Skeletal muscle cell (primary cell): Measurements from ENCODE around the gene CDK14.

Experiments used
- DNase-seq: peaks from one replicate; pipeline ENCODE4 v3.0.0-alpha.2; 2010; ENCODE audit warnings: low read depth
- H3K4me3 ChIP-seq: 2 replicates; pipeline ENCODE4 v1.5.1; 2011; ENCODE audit warnings: low read depth, mild to moderate bottlenecking, control low read depth, low read length, moderate library complexity

CDK14 gene

DNA sequence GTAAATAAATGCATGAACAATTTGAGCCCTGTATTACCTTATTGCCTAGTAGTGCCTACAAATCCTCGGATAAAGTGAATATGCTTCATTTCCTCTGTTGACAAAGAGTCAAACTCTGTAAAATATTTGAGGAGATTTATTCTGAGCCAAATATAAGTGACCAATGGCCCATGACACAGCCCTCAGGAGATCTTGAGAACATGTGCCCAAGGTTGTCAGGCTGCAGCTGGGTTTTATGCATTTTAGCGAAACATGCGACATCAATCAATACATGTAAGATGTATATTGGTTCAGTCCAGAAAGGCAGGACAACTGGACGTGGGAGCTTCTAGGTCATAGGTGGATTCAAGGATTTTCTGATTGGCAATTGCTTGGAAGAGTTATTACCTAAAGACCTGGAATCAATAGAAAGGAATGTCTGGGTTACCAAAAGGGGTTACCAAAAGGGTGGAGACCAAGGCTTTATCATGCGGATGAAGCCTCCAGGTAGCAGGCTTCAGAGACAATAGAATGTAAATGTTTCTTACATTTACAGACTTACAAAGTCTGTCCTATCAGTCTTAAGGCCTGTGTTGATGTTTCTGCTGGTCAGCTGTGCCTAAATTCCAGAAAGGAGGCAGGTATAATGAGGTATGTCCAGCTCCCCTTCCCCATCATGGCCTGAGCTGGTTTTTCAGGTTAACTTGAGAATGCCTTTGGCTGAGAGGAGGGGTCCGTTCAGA, 448.0 kb downstream of the CDK14 start:
- H3K4me3 ChIP-seq: no peak overlapping the region
- no peak for DNase-seq

DNA sequence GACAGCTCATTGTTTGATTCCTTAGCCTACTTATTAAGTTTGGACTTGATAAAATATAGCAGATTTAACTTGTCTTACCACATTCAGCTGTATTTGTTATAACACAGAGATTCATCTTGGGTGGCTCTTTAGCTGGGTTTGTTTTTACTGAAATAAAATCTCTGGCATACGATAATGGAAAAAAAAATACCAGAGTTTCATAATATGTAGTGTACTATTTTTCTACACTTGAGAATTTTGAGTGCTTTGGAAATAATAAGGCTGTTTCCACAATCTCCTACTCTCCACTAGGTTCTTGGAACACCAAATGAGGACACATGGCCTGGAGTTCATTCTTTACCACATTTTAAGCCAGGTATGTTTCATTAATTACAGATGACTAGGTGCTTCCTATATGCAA, 449.5 kb downstream of the CDK14 start:
- H3K4me3 ChIP-seq: no peak overlapping the region

DNA sequence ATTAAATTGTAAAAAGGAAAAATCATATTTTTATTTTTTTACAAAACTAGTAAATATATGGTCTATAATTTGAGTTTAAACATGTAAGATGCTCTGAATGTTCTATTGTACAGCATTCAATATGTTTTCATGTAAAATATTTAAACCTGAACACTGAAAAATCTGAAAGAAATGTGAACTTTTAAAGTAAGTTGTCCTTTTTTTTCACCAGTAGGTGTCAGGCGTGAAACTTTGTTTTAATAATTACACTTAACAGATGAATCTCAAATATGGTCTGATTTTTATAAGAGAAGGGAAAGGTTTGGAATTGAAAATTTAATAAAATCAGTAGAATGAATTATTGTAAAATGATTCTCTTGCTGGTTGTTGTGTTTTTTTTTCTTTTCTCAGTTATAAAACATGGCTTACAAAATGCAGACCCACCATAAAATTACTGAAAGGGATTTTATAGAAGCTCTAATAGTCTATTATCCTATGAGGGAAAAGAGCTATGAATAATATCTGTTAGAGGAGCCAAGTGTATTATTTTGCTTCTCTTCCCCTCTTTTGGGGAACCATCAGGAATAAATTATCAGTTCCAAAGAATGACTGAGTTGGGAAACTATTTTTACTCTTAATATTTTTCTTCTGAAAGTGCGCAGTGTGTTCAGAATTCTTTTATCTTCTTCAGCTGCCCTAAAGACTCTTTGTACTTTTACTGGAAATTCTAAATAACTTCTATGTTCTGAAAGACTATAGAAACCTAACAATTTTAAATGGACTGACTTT, 450.4 kb downstream of the CDK14 start:
- DNase-seq: no peak
- H3K4me3 ChIP-seq: no peak overlapping the region

More for the DNA sequence above, 449.5 kb downstream of the CDK14 start:
- DNase-seq: no peak

DNA sequence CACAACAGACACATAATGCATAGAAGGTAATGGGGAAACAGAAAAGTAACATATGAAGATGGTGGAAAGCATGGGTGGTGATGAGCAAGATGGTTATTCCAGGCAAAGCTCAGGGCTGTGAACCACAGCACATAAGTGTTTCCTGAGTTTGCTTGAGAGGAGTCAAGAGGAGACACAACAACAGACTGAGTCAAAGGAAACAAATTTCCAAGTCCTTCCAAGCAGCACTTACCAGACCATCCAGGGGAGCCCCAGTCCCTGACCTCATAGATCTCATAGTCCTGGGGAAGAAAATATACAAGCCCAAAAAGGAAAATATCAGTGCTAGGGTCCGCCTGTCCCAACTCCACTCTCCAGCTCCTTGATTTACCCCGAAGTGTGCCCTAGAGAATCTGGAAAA, 451.5 kb downstream of the CDK14 start:
- H3K4me3 ChIP-seq: no peak overlapping the region
- DNase-seq: no peak

DNA sequence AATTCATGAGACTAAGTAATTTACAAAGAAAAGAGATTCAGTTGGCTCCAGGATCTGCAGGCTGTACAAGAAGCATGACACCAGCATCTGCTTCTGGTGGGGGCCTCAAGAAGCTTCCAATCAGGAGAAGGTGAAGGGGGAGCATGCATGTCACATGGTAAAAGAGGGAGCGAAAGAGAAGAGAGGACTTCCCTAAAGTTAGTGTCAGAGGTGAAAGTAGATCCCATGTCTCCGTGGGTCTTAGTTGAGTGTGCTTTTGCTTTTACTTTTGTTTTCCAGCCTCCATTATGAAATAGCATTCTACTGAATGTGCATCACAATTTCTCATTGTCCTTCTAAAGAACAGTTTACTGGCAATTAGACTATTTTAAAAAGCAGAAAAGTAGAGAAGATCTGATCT, 454.6 kb downstream of the CDK14 start:
- no peak for DNase-seq

DNA sequence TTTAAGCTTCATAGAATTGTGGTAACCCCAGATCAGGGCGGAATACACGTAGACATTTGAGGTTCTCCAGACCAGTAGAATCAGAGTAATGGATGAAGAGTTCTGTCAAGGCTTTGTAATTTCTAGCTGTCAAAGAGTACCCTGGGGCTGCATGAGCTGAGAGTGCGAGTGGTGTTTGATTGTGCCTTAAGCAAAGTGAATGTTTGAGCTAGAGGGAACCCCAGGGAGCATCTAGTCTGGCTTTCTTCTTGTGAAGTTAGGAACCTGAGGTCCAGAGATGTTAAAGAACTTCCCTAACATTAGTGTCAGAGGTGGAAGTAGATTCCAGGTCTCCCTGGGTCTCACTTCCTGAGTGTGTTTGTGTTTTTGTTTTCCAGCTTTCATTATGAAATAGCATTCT, 455.8 kb downstream of the CDK14 start:
- DNase-seq: no peak
- H3K4me3 ChIP-seq: no peak overlapping the region

More for the DNA sequence above, 454.6 kb downstream of the CDK14 start:
- no peak overlapping the region for H3K4me3 ChIP-seq

DNA sequence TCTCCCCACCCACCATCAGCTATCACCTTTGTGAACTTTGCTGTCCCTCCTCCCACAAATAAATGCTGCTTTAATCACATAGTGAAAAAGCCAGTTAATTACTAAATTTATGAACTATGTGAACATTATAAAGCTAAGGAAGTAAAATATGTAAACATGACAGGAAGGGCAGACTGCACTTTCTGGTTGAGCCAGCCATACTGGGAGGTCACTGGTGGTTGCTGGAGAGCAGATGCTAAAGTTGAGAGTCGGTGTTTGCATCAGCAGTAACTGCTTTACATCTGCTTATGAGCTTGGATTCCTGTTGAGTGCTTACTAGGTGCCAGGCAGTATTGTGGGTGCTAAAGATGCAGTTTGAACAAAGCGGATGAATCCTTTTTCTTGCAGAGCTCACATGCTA, 458.3 kb downstream of the CDK14 start:
- no peak overlapping the region for H3K4me3 ChIP-seq
- DNase-seq: no peak

DNA sequence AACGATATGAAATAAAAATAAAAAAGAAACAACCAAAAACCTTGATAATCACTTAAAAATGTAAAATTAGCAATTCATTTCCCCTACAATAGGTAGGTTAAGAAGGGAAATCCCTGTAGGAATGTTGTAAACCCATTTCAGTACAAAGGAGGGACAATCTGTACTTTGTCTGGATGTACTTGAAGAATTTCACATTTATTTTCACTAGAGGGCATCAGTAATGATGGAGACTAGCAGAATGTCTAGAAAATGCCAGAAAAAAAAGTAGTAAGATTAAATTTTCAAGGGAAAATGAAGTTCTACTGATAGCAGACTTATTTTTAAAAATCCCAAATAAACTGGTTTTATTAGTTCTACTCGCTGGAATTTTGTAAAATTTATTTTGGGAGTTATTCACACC, 459.1 kb downstream of the CDK14 start:
- H3K4me3 ChIP-seq: no peak overlapping the region
- no peak for DNase-seq

DNA sequence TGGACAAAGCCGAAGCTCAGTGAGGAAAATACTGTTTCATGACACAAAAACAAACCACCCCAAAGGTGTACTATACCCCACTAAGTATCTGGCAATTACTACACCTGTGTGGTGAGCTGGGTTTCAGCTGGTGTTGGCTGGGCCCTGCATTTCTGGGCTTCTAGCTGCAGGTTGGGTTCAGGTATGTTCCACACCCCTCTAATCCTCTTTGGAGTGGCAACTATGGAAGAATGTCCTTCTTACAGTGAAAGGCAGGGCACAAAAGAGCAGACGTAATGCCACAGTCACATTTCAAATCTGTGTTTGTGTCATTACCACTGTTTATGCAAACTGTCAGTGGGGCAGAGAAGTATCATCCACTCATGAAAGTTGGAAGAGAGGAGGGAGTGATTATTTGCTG, 466.6 kb downstream of the CDK14 start:
- H3K4me3 ChIP-seq: no peak overlapping the region
- no peak for DNase-seq

DNA sequence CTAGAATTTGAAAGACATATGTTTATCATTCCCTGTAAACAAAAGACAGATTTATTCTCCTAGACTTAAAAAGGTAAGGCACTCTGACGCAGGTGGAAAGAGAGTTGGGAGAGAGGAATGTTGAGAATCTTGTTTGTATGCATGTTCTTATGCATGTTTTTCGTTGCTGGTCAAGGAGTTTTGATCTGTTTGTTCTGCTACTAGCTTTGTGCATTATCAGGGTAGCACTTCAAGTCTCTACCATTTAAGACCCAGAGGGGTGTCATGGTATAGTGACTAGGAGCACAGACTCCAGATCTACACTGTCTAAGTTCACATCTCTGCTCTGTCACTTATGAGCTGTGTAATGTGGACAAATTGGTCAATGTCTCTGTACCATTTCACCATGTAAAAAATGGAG, 467.9 kb downstream of the CDK14 start:
- no peak for DNase-seq
- no peak overlapping the region for H3K4me3 ChIP-seq

DNA sequence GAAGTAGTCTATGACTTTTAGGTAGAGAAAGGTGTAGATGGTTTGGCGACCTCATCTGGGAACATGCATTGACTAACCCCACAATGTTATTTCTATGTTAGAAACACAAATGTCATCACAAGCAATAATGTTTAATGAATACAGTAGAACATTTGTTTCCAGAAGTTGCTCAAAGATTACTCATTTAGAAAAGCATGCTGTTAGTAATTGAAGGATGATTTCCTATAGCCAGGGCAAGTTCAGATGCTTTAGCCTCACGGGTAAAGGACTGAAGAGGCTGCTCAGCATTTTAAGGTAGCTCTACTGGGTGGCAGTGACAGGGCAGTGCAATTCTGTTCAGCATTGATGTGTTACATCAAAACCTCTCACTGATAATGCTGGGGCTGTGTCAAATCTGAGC, 468.8 kb downstream of the CDK14 start:
- no peak overlapping the region for H3K4me3 ChIP-seq
- DNase-seq: no peak

DNA sequence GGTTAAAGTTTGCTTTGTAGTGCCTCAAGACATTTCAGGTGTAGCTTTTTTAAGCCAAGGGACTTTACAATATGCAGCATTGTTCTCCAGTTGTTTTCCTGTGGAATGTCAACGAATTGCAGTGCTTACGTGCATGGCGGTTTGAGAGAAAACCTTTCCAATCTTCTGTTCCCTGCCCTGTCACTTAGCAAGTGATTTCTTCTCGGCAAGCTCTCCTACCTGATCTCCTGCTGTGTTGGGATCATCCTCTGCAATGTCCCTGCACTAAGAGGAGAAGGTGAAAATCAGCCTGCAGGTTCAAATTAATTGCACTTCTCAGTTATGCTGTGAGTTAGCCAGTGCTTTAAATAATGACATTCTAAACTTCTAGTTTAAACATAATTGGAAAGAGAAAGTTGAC, 470.5 kb downstream of the CDK14 start:
- no peak overlapping the region for H3K4me3 ChIP-seq
- DNase-seq: no peak

DNA sequence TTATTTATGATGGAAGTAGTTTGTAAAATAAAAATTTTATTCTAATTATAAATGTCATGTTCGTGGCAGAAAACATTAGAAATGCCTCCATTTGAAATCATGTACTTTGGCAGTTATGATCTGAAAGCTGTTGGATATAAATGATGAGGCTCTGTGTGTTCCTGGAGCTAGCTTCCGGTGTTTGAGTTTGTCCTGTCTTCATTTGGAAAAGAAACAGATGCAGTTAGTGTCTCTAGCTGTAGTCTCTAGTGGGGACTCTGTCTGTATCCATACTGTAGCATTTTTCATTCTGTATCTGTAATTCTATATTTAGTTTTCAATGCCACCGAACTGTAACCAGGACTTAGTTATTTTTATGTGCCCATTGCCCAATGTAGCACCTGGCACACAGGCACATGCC, 471.1 kb downstream of the CDK14 start:
- H3K4me3 ChIP-seq: no peak overlapping the region
- no peak for DNase-seq

DNA sequence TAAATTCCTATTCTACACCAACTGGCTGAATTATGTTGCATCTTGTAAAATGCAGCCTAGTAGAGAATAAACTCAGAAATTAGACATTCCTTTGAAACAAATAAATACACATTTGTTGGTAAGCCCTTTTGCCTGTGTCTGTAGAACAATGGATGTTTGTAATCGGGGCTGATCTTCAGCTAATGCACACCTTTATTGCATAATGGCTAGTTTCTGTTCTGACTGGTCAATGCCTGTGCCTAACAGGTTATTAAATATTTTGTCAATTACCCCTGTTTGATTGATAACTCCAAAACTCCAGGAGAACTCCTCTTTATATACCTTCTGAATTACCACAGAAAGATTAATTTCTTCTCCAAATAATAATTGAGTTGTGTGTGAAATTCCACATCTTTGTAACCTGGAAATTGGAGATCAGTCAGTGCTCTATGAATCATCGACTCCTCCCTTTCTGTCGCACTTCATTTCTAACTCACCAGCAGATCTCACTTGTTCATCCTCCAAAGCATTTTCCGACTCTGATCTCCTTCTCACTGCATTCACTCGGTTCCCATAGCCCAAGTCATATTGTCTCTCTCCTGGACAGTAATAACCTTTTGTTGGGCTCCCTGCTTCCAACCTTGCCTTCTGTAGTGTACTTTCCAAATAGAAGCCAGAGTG, 472.1 kb downstream of the CDK14 start:
- no peak for DNase-seq
- H3K4me3 ChIP-seq: no peak overlapping the region

DNA sequence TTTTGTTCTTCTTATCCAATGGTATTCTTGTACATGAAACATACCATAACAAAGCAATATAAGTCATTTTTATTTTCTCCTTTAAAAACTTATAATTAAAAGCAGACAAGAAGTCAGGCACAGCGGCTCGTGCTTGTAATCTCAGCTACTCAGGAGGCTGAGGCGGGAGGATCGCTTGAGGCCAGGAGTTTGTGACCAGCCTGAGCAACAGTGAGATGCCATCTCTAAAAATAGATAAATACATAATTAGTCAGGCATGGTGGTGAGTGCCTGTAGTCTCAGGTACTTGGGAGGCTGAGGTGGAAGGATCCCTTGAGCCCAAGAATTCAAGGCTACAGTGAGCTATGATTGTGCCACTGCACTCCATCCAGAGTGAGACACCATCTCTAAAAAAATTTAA, 473.0 kb downstream of the CDK14 start:
- DNase-seq: no peak
- no peak overlapping the region for H3K4me3 ChIP-seq

DNA sequence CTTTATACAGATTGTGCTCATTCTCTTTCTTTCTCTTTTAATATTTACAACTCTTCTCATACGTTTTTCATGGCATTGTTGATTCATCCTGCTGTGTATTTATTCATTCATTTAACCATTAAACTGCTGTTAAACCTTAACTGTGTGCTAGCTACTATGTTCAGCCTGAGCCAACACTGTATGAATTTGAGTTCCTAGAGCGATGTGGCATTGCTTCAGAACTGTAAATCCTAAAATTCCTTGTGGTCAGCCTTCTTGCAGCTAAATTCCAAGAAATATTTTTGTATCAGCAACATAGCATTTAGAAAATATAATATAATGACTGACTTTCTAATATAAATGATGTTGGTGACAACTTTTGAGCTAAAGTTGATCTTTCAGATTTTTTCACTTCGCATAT, 483.4 kb downstream of the CDK14 start:
- no peak overlapping the region for H3K4me3 ChIP-seq
- DNase-seq: no peak

DNA sequence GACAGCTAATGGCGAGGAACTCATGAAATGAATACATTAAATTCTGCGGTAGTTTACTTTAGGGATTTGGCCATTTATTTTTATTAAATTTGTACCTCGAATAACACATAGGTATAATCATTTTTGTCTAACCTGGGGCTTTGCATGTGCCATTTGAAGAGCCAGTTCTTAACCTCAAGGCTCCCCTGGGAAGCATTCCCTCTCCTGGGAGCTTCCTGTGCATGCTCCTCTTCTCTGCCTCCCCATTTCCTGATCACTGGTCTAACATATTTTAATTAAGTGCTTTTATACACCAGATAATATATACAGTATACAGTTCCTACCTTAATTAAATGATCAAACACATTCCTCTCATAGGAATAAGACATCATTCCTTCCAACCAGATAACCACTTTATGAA, 484.2 kb downstream of the CDK14 start:
- no peak for DNase-seq
- H3K4me3 ChIP-seq: no peak overlapping the region

DNA sequence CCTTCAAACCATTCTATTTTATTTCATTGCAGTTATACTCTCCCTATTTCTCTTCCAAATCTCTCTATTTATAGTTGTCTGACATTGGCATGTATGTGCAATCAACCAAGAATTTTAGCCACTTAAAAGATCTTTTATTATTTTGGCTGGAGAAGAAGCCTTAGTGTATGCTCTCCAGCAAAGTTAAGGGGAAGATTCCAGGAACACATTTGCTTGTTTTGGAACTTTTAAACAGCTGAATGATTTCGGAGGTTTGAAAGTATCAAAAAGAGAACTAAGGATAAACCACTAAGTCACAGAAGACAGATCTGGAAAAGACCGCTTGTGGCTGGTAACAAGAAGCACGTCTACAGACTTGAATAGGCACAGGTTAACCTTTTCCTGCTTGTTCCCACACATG, 485.9 kb downstream of the CDK14 start:
- no peak overlapping the region for H3K4me3 ChIP-seq
- DNase-seq: peak; percentile 51

DNA sequence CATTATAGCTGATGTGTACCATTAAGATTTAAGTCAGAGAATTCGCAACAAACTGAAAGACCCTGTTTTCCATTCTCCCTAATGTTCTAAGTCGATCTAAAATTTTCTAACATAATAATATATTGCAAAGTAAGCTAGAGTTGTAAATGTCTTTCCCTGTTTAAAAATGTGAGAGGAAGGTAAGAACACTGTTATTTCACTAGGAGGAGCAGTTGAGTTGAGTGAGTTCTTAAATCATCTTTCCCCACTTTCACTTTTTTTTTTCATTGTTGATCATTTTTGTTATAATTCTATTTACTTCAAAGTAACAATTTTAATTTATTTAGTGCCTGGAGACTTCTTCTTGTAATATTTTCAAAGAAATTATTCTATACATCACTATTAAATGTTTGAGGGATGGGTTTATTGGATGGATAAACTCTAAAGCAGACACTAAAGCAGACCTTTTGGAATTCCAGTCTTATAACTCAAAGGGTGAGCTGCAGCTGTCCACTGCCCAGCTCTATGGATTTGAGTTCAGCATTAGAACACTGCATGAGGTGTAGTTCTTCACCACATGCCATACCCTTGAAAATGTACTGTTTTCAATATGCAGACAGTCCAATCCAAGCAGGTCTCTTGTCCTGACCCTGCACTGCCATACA, 486.9 kb downstream of the CDK14 start:
- no peak overlapping the region for H3K4me3 ChIP-seq
- DNase-seq: no peak
